BE2C (cell line): ENCODE measurements around the gene ADSS1.

Experiments
- DNase-seq: peaks from one replicate; pipeline ENCODE4 v3.0.0-alpha.2; 2020
- H3K27me3 ChIP-seq: fragments of 250-450 bp; sonication (Bioruptor Pico); 2 replicates; pipeline ENCODE4 v1.5.1; 2020; ENCODE audit warnings: mild to moderate bottlenecking
- H3K36me3 ChIP-seq: fragments of 250-450 bp; sonication (Bioruptor Pico); 2 replicates; pipeline ENCODE4 v1.5.1; 2020; ENCODE audit warnings: mild to moderate bottlenecking
- H3K4me1 ChIP-seq: fragments of 250-450 bp; sonication (Bioruptor Pico); 2 replicates; pipeline ENCODE4 v1.5.1; 2020
- H3K4me3 ChIP-seq: 2 replicates; pipeline ENCODE4 v1.5.1; 2011; ENCODE audit warnings: low read depth, low read length
- H3K9me3 ChIP-seq: fragments of 250-450 bp; sonication (Bioruptor Pico); 2 replicates; pipeline ENCODE4 v1.5.1; 2020
- TF ChIP-seq, protein P1 (sequence below): IDR thresholded peaks from 2 replicates; pipeline ENCODE4 v1.5.1; 2012; ENCODE audit warnings: mild to moderate bottlenecking, low read depth, low read length

Gene ADSS1

DNA sequence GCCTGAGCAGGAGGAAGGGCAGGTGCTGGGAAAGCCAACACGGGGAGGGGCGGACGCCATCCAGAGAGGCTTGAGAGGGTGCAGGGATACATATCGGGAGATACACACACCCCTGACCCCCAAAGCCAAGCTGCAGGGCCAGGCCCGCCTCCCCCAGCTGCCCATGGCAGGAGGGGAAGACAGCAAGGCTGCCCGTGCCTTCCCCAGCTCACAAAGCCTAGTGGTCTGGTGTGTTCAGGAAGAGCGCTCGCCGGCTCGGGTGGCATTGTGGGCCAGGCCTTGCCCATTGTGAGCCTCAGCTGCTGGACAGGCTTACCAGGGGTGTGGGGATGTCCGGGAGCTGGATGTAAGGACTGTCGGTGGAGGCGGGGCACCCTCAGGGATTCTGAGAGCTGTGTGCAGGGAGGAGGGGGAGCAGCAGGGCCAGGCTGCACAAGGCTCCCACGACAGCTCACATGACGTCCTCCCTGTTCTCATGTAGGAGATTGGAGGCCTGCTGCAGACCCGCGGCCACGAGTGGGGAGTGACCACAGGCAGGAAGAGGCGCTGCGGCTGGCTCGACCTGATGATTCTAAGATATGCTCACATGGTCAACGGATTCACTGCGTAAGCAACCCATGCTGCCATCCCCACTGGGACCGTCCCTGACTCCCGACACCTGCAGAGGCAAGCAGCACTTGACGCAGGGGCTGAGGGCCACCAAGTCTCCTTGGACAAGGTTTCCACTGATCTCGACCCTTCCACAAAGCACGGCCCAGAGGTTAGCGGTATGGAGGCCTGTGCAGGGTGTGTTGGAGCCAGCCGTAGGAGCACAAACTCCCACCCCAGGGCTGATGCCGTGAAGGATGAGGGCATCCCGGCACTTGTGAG is 18.8 kb downstream of the ADSS1 start:
- Histone ChIP-seq H3K9me3 (no peaks in the 10 kb centered on the region), H3K27me3 (no peaks in the 10 kb centered on the region), H3K4me3 (no peak overlapping the region), H3K4me1 (no peaks in the 10 kb centered on the region), H3K36me3 (no peaks in the 10 kb centered on the region)
- DNase-seq: no peak
- TF ChIP-seq, protein P1, sequence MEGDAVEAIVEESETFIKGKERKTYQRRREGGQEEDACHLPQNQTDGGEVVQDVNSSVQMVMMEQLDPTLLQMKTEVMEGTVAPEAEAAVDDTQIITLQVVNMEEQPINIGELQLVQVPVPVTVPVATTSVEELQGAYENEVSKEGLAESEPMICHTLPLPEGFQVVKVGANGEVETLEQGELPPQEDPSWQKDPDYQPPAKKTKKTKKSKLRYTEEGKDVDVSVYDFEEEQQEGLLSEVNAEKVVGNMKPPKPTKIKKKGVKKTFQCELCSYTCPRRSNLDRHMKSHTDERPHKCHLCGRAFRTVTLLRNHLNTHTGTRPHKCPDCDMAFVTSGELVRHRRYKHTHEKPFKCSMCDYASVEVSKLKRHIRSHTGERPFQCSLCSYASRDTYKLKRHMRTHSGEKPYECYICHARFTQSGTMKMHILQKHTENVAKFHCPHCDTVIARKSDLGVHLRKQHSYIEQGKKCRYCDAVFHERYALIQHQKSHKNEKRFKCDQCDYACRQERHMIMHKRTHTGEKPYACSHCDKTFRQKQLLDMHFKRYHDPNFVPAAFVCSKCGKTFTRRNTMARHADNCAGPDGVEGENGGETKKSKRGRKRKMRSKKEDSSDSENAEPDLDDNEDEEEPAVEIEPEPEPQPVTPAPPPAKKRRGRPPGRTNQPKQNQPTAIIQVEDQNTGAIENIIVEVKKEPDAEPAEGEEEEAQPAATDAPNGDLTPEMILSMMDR: no peak

DNA sequence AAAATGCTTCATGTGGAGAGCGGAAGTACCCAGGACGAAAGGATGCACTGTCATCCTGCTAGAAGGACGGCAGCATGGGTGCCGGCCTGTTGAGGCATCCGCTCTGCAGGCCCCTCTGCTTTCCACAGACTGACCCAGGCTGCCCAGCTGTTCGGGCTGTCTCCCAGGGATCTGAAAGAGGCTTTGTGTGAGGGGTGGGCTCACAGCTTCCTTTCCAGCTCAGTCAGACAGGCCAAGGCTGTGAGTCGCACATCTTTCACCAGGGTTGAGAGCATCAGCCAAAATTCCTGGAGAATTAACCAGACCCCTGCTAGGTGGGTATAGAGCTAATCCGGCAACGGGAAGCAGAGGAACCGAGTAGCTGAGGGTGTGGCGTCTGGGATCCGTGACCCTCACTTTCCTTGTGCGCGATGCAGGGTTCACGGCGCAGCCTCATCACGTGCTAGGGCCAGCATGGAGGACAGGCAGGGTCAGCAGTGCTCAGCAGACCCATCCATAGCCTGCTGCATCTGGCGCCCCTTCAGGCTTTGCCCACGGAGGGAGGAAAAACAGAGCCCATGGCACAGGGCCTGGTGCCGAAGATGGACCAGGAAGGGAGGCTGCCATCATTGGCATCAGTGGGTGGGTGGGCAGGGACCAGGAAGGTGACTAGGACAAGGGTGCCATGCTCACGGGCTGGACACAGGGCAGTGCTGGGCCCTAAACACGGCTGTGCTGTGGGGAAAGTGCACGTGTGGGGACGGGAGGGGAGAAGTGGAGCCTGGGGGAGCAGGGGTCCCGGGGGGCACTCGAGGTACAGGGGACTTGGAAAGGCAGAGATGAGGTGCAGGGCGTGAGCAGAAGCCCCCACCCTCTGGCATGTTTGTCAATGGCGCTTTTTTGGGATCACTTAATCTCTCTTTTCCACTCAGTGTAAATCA is 19.7 kb downstream of the ADSS1 start:
- no peak overlapping the region for H3K4me3 ChIP-seq
- TF ChIP-seq, protein P1: no peak
- H3K36me3 ChIP-seq: no peaks in the 10 kb centered on the region
- no peak for DNase-seq
- no peaks in the 10 kb centered on the region for H3K4me1 ChIP-seq
- H3K27me3 ChIP-seq: no peaks in the 10 kb centered on the region
- H3K9me3 ChIP-seq: no peaks in the 10 kb centered on the region

DNA sequence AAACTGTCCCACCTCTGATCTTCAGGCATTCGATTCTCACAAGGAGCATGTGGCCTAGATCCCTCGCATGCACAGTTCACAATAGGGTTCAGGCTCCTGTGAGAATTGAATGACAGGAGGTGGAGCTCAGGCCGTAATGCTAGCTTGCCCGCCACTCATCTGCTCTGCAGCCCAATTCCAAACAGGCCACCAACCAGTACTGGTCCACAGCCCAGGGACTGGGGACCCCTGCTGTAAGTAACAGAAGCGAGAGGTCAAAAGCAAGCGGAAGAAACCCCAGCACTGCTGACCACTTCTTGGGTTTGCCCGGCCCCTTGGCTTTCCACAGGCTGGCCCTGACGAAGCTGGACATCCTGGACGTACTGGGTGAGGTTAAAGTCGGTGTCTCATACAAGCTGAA is 20.5 kb downstream of the ADSS1 start:
- TF ChIP-seq, protein P1: no peak
- Histone ChIP-seq H3K36me3 (no peaks in the 10 kb centered on the region), H3K4me3 (no peak overlapping the region), H3K27me3 (no peaks in the 10 kb centered on the region), H3K9me3 (no peaks in the 10 kb centered on the region), H3K4me1 (no peaks in the 10 kb centered on the region)
- no peak for DNase-seq

DNA sequence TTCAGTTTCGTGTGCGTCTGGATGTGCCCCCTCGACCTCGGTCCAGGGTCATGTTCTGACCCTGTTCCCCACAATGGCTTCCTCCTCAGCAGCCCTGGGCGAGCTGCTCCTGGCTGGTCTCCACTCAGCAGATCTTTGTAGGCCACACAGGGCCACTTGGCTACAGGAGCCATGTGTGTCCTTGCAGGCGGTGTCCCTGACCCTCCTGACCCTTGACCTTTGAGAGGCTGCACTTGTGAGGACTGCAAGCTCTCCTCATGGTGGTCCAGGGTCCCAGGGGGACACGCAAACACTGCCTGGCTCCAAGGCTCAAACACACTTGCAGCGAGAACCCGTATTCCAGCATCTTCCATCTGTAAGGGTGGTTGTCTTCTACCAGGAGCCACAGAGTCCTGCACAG is 21.4 kb downstream of the ADSS1 start:
- no peak overlapping the region for H3K4me3 ChIP-seq
- no peaks in the 10 kb centered on the region for H3K27me3 ChIP-seq
- no peaks in the 10 kb centered on the region for H3K4me1 ChIP-seq
- no peaks in the 10 kb centered on the region for H3K9me3 ChIP-seq
- H3K36me3 ChIP-seq: no peaks in the 10 kb centered on the region
- DNase-seq: no peak
- TF ChIP-seq, protein P1: no peak

DNA sequence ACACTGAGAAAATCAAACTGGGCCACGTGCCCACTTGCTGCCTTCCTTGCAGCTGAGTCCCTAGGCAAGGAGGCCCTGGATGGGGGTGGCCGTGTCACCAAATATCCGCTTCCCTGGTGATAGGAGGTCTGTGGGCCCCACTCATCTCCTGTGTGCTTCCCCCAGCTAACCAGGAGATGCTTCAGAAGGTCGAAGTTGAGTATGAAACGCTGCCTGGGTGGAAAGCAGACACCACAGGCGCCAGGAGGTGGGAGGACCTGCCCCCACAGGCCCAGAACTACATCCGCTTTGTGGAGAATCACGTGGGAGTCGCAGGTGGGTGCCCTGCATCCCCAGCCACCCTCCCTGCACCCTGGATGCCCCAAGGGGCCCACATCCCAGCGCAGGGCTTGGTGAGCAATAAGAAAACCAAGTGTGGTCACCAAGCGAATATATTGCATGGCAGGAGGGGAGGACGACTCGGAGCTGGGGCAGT is 22.1 kb downstream of the ADSS1 start:
- Histone ChIP-seq H3K27me3 (no peaks in the 10 kb centered on the region), H3K4me3 (no peak overlapping the region), H3K4me1 (no peaks in the 10 kb centered on the region), H3K36me3 (no peaks in the 10 kb centered on the region), H3K9me3 (no peaks in the 10 kb centered on the region)
- TF ChIP-seq, protein P1: no peak
- no peak for DNase-seq
